ENCODE data around the gene LMNA.
"Not testable (repeated sequence)": the region's sequence is repeated elsewhere in the genome, so short reads cannot be mapped to it uniquely, and the experiment has no call there.

The LMNA gene

GRCh38 chr1:156104861-156105832 is 9.4 kb upstream of the LMNA start:
- DNase-seq = no peak

- DNase-seq = peak in 5 of 14 donors; percentile 49 to 60 (median 58)
Measured at GRCh38 chr1:156106624-156107488, 7.7 kb upstream of the LMNA start.

GRCh38 chr1:156108057-156108456 is 6.5 kb upstream of the LMNA start:
- DNase-seq = no peak

- DNase-seq = no peak
Measured at GRCh38 chr1:156108664-156109241, 5.8 kb upstream of the LMNA start.

GRCh38 chr1:156110252-156110651 is 4.3 kb upstream of the LMNA start:
- DNase-seq = no peak

GRCh38 chr1:156111355-156111962 is 3.1 kb upstream of the LMNA start:
- no peak for DNase-seq

GRCh38 chr1:156112276-156113137 is 2.0 kb upstream of the LMNA start:
- DNase-seq = peak in 4 of 14 donors; percentile 18 to 48 (median 32)

- no peak for DNase-seq
Measured at GRCh38 chr1:156113282-156113950, 1.1 kb upstream of the LMNA start.

- peak in 3 of 14 donors; percentile 62 to 74 (median 70) for DNase-seq
Measured at GRCh38 chr1:156114919-156115513, 505 bp downstream of the LMNA start.

- DNase-seq = peak in 10 of 14 donors; percentile 55 to 84 (median 75)
Measured at GRCh38 chr1:156115514-156116374, 1.2 kb downstream of the LMNA start.

GRCh38 chr1:156116731-156117130 is 2.2 kb downstream of the LMNA start:
- not testable (repeated sequence) for DNase-seq

GRCh38 chr1:156117414-156118176 is 3.1 kb downstream of the LMNA start:
- DNase-seq = no peak

GRCh38 chr1:156118177-156118868 is 3.8 kb downstream of the LMNA start:
- no peak for DNase-seq

GRCh38 chr1:156119503-156120209 is 5.1 kb downstream of the LMNA start:
- peak in 7 of 14 donors; percentile 33 to 81 (median 45) for DNase-seq

- no peak for DNase-seq
Measured at GRCh38 chr1:156120318-156120717, 5.8 kb downstream of the LMNA start.

GRCh38 chr1:156121005-156121404 is 6.5 kb downstream of the LMNA start:
- not testable (repeated sequence) for DNase-seq

GRCh38 chr1:156121457-156121856 is 6.9 kb downstream of the LMNA start:
- no peak for DNase-seq

All from C1 segment of cervical spinal cord (tissue), 14 donors.